ENCODE data around the gene CCN5. TPM values are rescaled to one million over a fixed set of nuclear protein-coding genes. Genes with fewer than 3 reads are reported as not detected.

Gene CCN5
- total RNA-seq, 1 donor from 2014 or later = not detected

DNA sequence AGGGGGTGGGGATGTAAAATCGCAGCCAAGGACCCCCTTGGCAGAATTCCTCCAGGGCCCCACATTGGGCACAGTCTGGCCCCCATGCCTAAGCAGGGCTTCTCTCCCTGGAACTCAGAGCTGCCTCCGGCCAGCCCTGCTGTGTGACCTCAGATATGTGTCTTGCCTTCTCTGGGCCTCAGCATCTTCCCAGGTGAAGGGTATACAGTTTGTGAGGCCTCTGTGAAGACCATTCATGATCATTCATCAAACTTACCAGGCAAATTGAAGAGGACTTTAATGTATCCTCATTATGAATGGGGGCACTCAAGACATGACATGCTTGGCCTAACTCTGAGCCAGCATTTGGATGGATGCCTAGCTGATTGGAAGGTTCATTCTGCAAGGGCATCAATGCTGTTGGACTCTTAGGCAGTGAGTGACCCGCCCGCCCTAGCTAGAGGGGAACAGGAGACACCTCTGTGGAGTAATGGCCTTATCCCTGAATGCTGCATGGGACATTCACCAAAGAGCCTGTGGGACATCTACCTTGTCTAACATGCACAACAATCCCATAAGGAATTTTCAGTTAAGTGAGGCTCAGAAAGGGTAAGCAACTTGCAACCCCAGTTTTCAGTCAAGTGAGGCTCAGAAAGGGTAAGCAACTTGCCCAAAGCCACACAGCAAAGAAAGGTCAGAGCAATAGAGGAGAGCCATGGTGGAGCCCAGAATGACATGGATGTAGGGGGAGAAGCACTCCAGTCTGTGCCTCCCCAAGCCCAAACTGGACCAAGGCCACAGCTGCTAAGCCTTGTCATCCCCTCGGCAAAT, 535 bp downstream of the CCN5 start:
- intact Hi-C loops (cut with micrococcal nuclease) = no loop called here

DNA sequence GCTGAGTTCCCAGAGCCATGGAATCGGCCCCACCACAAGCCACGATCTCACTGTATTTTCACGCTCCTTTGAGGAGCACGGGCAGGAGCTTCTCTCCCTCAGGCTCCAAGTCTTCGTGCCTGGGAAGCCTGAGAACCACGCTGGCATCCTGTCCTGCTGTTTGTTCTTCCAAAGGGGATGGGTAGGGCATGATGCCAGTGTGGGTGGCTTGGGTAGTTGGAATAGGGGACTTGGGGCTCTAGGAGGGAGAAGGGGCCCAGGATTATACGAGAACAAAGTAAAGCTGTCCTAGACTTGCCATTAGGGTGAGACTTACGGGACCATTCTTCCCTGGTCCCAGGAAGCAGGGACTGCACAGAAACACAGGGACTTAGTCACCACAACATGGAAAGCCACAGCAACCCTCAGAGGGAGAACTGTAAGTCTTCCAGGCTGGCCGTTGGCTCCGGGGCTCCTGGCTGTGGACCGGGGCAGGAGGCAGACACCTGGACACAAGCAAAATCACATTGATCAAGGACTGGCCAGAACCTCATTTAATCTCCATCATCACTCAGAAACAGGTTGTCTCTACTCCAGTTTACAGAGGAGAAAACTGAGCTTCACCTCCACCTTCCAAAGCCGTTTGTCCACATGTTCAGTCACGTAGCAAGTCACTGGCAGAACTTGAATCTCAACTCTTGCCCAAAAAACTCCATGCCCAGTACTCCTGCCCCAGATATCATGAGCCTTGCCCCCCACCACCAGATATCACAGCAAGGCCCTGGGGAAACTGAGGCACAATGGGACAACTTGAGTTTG, 1.3 kb downstream of the CCN5 start:
- intact Hi-C loops (cut with micrococcal nuclease) = no loop called here

DNA sequence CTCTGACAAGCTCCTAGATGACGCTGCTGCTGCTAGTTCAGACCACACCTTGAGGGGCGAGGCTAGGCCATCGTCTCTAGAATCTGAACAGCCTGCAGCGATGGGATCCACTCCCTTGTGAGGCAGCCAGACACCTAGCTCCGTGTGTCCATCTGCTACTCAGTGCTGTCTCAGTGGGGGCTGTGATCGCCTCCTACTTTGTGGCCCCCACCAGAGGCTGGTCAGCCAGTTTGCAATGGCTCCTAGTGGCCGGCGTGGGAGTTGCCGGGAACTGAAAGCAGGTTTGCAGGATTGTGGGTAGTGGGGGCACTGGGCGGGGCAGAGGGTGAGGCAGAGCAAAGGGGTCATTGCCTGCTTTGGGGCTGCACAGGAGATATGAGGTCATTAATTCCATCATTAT, 2.8 kb downstream of the CCN5 start:
- intact Hi-C loops (cut with micrococcal nuclease) = no loop called here

DNA sequence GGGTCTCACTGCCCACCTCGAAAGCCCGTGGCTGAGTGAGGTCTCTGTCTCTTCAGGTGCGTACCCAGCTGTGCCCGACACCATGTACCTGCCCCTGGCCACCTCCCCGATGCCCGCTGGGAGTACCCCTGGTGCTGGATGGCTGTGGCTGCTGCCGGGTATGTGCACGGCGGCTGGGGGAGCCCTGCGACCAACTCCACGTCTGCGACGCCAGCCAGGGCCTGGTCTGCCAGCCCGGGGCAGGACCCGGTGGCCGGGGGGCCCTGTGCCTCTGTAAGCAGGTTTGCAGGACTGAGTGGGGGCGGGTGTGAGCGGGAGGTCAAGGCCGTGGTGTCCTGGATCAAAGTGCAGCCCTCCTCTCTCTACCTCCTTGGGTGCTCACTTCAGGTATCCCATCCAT, 4.7 kb downstream of the CCN5 start:
- intact Hi-C loops (cut with micrococcal nuclease) = no loop called here

- intact Hi-C loops (cut with micrococcal nuclease) = no loop called here
Measured at GRCh38 chr20:44720621-44720996, 5.4 kb downstream of the CCN5 start.

DNA sequence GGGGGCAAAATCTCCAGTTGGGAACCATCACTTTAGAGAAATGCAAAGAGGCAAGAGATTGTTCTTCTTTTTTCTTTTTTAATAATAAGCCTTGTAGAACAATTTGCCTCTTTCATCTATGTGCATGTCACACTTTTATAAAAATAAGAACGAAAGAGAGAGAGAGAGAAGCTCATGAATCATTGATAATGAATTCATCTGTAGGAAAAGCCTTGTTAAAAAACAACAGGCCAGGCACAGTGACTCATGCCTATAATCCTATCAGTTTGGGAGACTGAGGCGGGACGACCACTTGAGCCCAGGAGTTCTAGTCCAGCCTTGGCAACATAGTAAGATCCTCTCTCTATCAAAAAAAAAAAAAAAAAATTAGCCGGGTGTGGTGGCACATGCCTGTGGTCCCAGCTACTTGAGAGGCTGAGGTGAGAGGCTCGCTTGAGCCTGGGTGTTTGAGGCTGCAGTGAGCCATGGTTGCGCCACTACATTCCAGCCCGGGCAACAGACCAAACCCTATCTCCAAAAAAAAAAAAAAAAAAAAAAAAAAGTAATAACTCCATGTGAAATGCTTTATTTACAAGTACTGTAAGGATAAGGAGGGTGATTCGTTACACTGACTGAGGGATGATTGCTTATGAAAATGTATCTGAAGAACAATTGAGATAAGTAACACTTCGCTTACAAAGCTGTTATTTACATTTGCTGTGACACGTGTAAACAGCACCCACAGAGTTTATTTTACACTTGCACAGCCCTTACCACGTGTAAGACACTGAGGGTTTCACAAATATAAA, 6.0 kb downstream of the CCN5 start:
- intact Hi-C loops (cut with micrococcal nuclease) = no loop called here

- intact Hi-C loops (cut with micrococcal nuclease) = no loop called here
Measured at GRCh38 chr20:44721785-44722054, 6.6 kb downstream of the CCN5 start.

DNA sequence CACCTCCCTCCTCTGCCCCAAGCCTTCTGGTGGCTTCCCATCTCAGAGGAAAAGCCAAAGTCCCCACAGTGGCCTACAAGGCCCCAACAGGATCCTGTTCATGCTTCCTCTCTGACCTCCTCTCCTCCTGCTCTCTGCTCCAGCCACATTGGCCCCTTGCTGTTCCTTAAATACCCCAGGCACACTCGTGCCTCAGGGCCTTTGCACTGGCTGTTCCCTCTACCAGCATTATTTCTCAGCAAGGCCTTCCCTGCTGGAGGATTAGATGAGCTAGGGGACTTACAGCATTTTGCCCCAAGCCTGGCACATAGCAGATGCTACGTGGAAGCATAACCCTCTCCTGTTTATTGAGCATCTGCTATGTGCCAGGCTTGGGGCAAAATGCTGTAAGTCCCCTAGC, 7.8 kb downstream of the CCN5 start:
- intact Hi-C loops (cut with micrococcal nuclease) = no loop called here

GRCh38 chr20:44723391-44723790, 8.2 kb downstream of the CCN5 start:
- intact Hi-C loops (cut with micrococcal nuclease) = no loop called here

DNA sequence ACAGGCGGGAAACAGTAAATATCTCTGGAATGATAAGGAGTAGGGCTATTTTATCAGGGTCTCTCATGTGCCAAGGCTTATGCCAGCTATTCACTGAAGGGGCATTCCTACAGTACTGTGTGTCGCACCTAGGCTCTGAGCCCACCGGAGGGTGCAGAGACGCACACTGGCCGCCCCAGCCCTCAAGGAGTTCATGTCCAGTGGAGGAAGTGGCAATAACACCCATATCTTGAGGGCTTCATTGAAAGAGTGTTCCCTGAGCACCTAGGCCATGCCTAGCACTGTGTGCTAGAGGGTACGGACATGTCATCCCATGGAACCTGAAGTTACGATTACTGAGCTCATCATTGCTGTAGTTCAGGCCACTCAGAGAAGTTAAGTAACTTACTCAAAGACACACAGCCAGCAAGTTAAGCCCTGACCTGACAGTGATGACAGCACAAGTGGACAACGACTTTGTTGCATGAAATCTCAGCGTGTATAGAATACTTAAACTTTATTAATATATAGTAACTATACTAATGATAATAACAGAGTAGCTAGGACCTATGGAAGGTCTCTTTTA, 8.7 kb downstream of the CCN5 start:
- intact Hi-C loops (cut with micrococcal nuclease) = no loop called here

- intact Hi-C loops (cut with micrococcal nuclease) = no loop called here
Measured at GRCh38 chr20:44724423-44725091, 9.4 kb downstream of the CCN5 start.

- intact Hi-C loops (cut with micrococcal nuclease) = no loop called here
Measured at GRCh38 chr20:44725837-44726236, 10.7 kb downstream of the CCN5 start.

GRCh38 chr20:44727039-44727438, 11.9 kb downstream of the CCN5 start:
- intact Hi-C loops (cut with micrococcal nuclease) = no loop called here

- intact Hi-C loops (cut with micrococcal nuclease) = no loop called here
Measured at GRCh38 chr20:44727651-44728050, 12.5 kb downstream of the CCN5 start.

- intact Hi-C loops (cut with micrococcal nuclease) = no loop called here
Measured at GRCh38 chr20:44728801-44729443, 13.8 kb downstream of the CCN5 start.

DNA sequence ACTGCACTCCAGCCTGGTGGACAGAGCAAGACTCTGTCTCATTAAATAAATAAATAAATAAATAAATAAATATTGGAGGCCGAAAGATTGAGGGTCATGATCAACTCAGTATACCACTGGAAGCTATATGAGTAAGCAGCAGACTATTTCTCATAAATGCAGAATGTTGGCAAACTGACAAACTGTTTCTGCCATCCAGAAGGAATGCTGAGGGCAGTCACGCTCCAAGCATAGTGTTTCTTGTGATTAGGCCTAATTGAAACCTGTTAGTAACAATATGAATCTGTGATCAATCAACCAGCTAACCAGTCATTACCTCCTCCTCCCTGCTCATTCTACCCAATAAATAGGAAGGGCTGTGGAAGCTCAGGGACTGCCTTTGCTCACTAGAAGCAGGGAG, 15.3 kb downstream of the CCN5 start:
- intact Hi-C loops (cut with micrococcal nuclease) = loop anchor here (5.0 to 10.0 kb wide), 2 partner anchors 206 to 513 kb away; partner anchors contain the start of gene SERINC3

GRCh38 chr20:44731657-44732056, 16.5 kb downstream of the CCN5 start:
- intact Hi-C loops (cut with micrococcal nuclease) = loop anchor here (5.0 to 10.0 kb wide), 2 partner anchors 207 to 514 kb away; partner anchors contain the start of gene SERINC3

DNA sequence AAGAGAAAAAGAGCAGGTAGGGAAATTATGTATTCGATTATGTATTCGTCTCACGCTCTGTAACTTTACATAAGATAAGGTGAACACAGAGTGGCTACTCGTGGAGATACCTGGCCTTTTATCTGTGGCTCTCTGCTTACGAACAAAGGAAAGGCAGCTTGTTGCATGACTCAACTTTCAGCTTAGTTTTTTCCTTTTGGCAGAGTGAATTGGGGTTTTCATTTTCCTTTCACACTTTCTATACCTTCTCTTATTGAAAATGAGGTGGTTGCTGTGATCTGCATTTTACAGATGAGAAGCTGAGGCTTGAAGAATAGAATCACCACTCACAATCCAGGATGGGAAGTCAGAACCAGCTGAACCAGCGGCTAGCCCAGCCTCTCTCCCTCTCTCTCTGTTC, 17.2 kb downstream of the CCN5 start:
- intact Hi-C loops (cut with micrococcal nuclease) = loop anchor here (5.0 to 10.0 kb wide), 2 partner anchors 208 to 515 kb away; partner anchors contain the start of gene SERINC3

DNA sequence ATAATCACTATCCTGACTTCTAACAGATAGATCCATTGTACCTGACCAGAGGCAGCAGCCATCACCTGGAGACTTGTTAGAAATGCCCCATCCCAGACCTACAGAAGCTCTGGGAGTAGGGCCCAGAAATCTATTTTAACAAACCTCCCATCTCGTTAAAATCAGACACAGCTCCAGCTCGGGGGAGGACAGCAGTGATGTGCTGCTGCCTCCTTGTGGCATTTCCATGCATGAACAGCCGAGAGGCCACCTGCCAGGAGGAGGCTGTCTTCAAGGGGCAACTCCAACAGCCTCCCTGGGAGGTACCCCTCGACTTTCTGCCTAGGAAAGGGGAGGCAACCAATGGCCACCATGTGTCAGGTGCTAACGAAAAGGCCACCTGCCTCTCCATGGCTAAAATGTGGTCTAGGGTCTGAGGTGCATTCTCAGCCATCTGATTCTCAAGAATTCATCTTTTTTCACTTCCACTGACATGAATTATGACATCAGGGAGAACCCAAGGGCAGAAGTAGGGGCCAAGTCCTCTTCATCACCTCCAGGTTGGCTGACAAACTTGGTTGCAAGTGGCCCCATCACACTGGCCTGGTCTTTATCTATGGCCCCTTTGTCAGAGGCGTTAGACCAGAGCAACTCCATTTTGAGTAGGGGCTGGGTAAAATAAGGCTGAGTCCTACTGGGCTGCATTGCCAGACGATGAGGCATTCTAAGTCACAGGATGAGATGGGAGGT, 18.3 kb downstream of the CCN5 start:
- intact Hi-C loops (cut with micrococcal nuclease) = loop anchor here (1.0 to 10.0 kb wide), 4 partner anchors 48 to 516 kb away; partner anchors contain the start of gene SERINC3

GRCh38 chr20:44734938-44735337, 19.8 kb downstream of the CCN5 start:
- intact Hi-C loops (cut with micrococcal nuclease) = loop anchor here (5.0 to 10.0 kb wide), 2 partner anchors 210 to 518 kb away; partner anchors contain the start of gene SERINC3
